HG03520 (cell line): Measurements from ENCODE around the gene ROR2.

ENCODE experiments used
- ATAC-seq: cut with Tn5 transposase; IDR thresholded peaks from one replicate; pipeline ENCODE4 v1.9.1; 2021; ENCODE audit warnings: mild to moderate bottlenecking, moderate library complexity; ENCODE audit not compliant: unreplicated experiment

Gene ROR2

GRCh38 chr9:91603932-91604331, 346.1 kb downstream of the ROR2 start:
- ATAC-seq, result no peak

GRCh38 chr9:91599564-91599963, 350.5 kb downstream of the ROR2 start:
- no peak for ATAC-seq

- ATAC-seq, result no peak
Measured at GRCh38 chr9:91591627-91592026, 358.4 kb downstream of the ROR2 start.

GRCh38 chr9:91589101-91589553, 360.9 kb downstream of the ROR2 start:
- ATAC-seq, result no peak

GRCh38 chr9:91586282-91586681, 363.7 kb downstream of the ROR2 start:
- ATAC-seq, result no peak

GRCh38 chr9:91583966-91584365, 366.1 kb downstream of the ROR2 start:
- no peak for ATAC-seq

- ATAC-seq, result no peak
Measured at GRCh38 chr9:91583161-91583875, 366.7 kb downstream of the ROR2 start.

GRCh38 chr9:91582181-91582580, 367.8 kb downstream of the ROR2 start:
- ATAC-seq, result no peak

- no peak for ATAC-seq
Measured at GRCh38 chr9:91580136-91580535, 369.9 kb downstream of the ROR2 start.

- no peak for ATAC-seq
Measured at GRCh38 chr9:91578911-91579310, 371.1 kb downstream of the ROR2 start.

GRCh38 chr9:91577633-91578061, 372.4 kb downstream of the ROR2 start:
- ATAC-seq, result no peak

- ATAC-seq, result no peak
Measured at GRCh38 chr9:91572811-91573210, 377.2 kb downstream of the ROR2 start.

GRCh38 chr9:91572044-91572443, 378.0 kb downstream of the ROR2 start:
- ATAC-seq, result no peak

- no peak for ATAC-seq
Measured at GRCh38 chr9:91571036-91571435, 379.0 kb downstream of the ROR2 start.

- ATAC-seq, result no peak
Measured at GRCh38 chr9:91567642-91568274, 382.3 kb downstream of the ROR2 start.

GRCh38 chr9:91564081-91564670, 385.9 kb downstream of the ROR2 start:
- ATAC-seq, result no peak

GRCh38 chr9:91562416-91562815, 387.6 kb downstream of the ROR2 start:
- no peak for ATAC-seq

- ATAC-seq, result no peak
Measured at GRCh38 chr9:91560301-91560700, 389.7 kb downstream of the ROR2 start.

GRCh38 chr9:91558879-91559278, 391.1 kb downstream of the ROR2 start:
- no peak for ATAC-seq

GRCh38 chr9:91558395-91558794, 391.6 kb downstream of the ROR2 start:
- no peak for ATAC-seq

GRCh38 chr9:91557327-91557726, 392.7 kb downstream of the ROR2 start:
- no peak for ATAC-seq

- ATAC-seq, result no peak
Measured at GRCh38 chr9:91555132-91555531, 394.9 kb downstream of the ROR2 start.
